Erythroblast (primary cell): ENCODE data around the gene MED27.

Source experiments
- GATA1 ChIP-seq: IDR thresholded peaks from 2 replicates; pipeline ENCODE4 v1.6.1; 2011; ENCODE audit warnings: low read depth, mild to moderate bottlenecking, control low read depth, low read length, moderate library complexity
- POLR2A ChIP-seq: IDR thresholded peaks from 2 replicates; pipeline ENCODE4 v1.6.1; 2011; ENCODE audit warnings: mild to moderate bottlenecking, low read length

DNA sequence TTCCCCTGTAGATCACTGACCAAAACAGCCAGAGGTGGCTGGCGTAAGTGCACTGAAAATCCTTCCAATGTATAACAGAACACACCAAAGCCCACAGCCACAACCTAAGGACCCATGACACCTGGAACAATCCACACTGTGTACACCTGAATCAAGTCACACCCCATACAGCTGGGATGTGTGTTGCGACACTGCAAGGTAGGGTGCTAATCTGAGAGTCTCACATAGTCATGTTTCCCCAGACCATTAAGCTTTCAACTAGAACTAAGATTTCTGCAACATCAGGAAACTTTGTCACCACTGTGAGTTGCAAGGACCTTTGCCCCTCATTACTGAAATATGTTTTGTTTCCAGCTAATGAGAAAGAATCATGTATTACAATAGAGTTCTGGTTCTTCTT lies 59.4 kb downstream of the MED27 start:
- no peak for TF ChIP-seq POLR2A
- no peak for TF ChIP-seq GATA1
